ENCODE results near the gene NFKB2. TPM values are rescaled to one million over a fixed set of nuclear protein-coding genes. Genes with fewer than 3 reads are reported as not detected.

Gene NFKB2
- total and polyA plus RNA-seq, 2 donors (not counting 1 experiment from before 2014, with no cell fraction given) = 255 to 398 TPM

DNA sequence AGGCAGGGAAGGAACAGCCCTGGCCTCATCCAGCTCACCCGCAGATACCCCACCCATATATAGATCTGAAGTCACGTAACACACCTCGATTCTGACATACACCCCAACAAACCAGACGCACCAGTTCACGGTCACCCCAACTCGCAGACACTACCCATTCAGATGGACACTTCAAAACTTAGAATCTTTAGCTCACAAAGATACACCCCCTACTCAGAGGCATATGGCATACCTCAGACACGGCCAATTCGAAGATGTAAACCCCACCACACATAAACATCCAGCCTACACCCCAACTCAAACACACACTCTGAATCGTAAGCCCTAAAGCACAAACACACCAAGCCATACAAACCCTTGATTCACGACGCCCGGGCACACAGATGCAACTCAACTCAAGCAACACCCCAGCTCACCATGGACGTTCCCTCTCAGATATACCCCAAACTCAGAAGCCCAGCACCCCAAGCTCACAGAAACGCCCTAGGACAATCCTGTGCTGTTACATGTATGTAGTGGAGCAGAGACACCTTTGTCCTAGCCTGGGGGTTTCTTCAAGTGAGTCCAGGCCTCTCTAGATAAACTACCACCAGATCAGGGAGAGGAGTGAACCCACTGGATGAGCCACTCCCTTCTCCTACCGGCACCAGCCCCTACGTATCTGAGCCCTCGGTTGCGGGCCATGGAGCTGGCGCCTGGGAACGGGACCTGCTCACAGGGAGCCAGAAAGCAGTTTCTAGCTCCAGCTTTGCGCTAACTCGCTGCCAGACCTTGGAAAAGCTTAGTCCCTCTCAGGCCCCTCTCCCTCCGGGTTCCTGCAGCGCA, 14.3 kb downstream of the NFKB2 start:
- no peaks in the 10 kb centered on the region for H3K36me3 ChIP-seq (replicated peaks in 1 of 2; ENCODE audit: control extremely low read depth in 1 of 2, control insufficient read depth in 1 of 2, extremely low read depth in 1 of 2, insufficient read depth in 2 of 2, low read length in 1 of 2)
- no peaks in the 10 kb centered on the region for H3K79me2 ChIP-seq (ENCODE audit: control insufficient read depth, insufficient read depth, low read length)
- H3K9me3 Mint-ChIP-seq (ENCODE audit: insufficient read depth) = no peaks in the 10 kb centered on the region
- CTCF ChIA-PET = interaction anchor here (0.9 to 5.0 kb wide), 4 partner anchors 9 to 69 kb away, joined by 3 to 35 read pairs (median 12); partner anchors contain the start of gene FBXL15
- H3K4me3 ChIP-seq (ENCODE audit: control extremely low read depth in 1 of 5, extremely low read depth in 1 of 5, insufficient read depth in 1 of 5, low read depth in 2 of 5, low read length in 4 of 5) = peak overlapping the region in 3 of 5 experiments; percentile 18 to 22 (median 19)
- H4K20me1 ChIP-seq (ENCODE audit: control insufficient read depth, insufficient read depth, low read length, poor library complexity, severe bottlenecking) = peaks cover 2% of the 10 kb centered on the region
- peak; percentile 41 for DNase-seq
- peak; percentile 67 for TF ChIP-seq EZH2 (IDR thresholded peaks at IDR 0.05; ENCODE audit: borderline replicate concordance, insufficient read depth, low read depth, low read length, poor library complexity, severe bottlenecking)
- TF ChIP-seq, protein P1, sequence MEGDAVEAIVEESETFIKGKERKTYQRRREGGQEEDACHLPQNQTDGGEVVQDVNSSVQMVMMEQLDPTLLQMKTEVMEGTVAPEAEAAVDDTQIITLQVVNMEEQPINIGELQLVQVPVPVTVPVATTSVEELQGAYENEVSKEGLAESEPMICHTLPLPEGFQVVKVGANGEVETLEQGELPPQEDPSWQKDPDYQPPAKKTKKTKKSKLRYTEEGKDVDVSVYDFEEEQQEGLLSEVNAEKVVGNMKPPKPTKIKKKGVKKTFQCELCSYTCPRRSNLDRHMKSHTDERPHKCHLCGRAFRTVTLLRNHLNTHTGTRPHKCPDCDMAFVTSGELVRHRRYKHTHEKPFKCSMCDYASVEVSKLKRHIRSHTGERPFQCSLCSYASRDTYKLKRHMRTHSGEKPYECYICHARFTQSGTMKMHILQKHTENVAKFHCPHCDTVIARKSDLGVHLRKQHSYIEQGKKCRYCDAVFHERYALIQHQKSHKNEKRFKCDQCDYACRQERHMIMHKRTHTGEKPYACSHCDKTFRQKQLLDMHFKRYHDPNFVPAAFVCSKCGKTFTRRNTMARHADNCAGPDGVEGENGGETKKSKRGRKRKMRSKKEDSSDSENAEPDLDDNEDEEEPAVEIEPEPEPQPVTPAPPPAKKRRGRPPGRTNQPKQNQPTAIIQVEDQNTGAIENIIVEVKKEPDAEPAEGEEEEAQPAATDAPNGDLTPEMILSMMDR (IDR thresholded peaks at IDR 0.05) = no peak
- peaks cover 0 to 69% (median 38%) of the 10 kb centered on the region in 4 experiments for H3K27me3 ChIP-seq (replicated peaks in 1 of 4; ENCODE audit: control extremely low read depth in 1 of 4, control insufficient read depth in 3 of 4, insufficient read depth in 4 of 4, low read length in 3 of 4)
- H3K9ac ChIP-seq (ENCODE audit: low read length) = peak overlapping the region; percentile 47
- peaks cover 0 to 20% (median 0%) of the 10 kb centered on the region in 3 donors for H3K9me3 ChIP-seq (ENCODE audit: control extremely low read depth in 1 of 3, control insufficient read depth in 2 of 3, insufficient read depth in 1 of 3, low read length in 2 of 3)
- peaks cover 31% of the 10 kb centered on the region for H3K4me1 Mint-ChIP-seq
- POLR2A ChIA-PET = interaction anchor here (1.2 to 3.3 kb wide), 3 partner anchors 8 to 15 kb away, joined by 3 to 14 read pairs (median 5); partner anchors contain the start of genes FBXL15 and NFKB2
- H3K4me2 ChIP-seq (replicated peaks; ENCODE audit: low read depth, low read length, poor library complexity, severe bottlenecking) = peak overlapping the region; percentile 84
- peak overlapping the region; percentile 22 for H2AFZ ChIP-seq (ENCODE audit: insufficient read depth, low read depth, low read length, poor library complexity, severe bottlenecking)
- 38% methylated on average over 19 of the region's 24 CpGs for WGBS (ENCODE audit: insufficient coverage)
- H3K27ac ChIP-seq (ENCODE audit: low read length in 2 of 2) = no peak overlapping the region
- H3K4me1 ChIP-seq (ENCODE audit: control insufficient read depth in 2 of 2, insufficient read depth in 2 of 2, low read length in 2 of 2) = peaks cover 26 to 33% of the 10 kb centered on the region in 2 donors
- intact Hi-C loops (cut with micrococcal nuclease) = loop anchor here (1.0 kb wide), 1 partner anchor 11 kb away; no protein-coding TSS in a partner anchor
- no peak for ATAC-seq (ENCODE audit: low read depth)
- H3K27me3 Mint-ChIP-seq = peaks cover 52% of the 10 kb centered on the region
- H3K4me3 Mint-ChIP-seq = peak overlapping the region; percentile 83
- H3K27ac Mint-ChIP-seq = no peak overlapping the region
